Osteoblast (primary cell): ENCODE measurements around the gene TKT. TPM values are rescaled to one million over a fixed set of nuclear protein-coding genes. Genes with fewer than 3 reads are reported as not detected.

Experiments used
- DNase-seq: peaks from one replicate; pipeline ENCODE4 v3.0.0; 2011; ENCODE audit warnings: low spot score, mixed read lengths; ENCODE audit not compliant: insufficient read length; ENCODE audit errors: missing footprints
- H2AFZ ChIP-seq: 2 replicates; pipeline ENCODE4 v1.6.0; 2011; ENCODE audit warnings: mild to moderate bottlenecking, low read length
- H3K27ac ChIP-seq: 2 replicates; pipeline ENCODE4 v1.5.1; 2011; ENCODE audit warnings: mild to moderate bottlenecking, low read depth, low read length, moderate library complexity
- H3K27me3 ChIP-seq: 2 replicates; pipeline ENCODE4 v1.6.0; 2012; ENCODE audit warnings: mild to moderate bottlenecking, control low read depth, inconsistent platforms, low read length, moderate library complexity; ENCODE audit not compliant: insufficient read depth
- H3K36me3 ChIP-seq: 2 replicates; pipeline ENCODE4 v1.5.1; 2011; ENCODE audit warnings: mild to moderate bottlenecking, low read length, control low read depth, moderate library complexity; ENCODE audit not compliant: insufficient read depth
- H3K4me1 ChIP-seq: 2 replicates; pipeline ENCODE4 v1.5.1; 2011; ENCODE audit warnings: mild to moderate bottlenecking, low read length, control low read depth, moderate library complexity; ENCODE audit not compliant: insufficient read depth
- H3K4me2 ChIP-seq: 2 replicates; pipeline ENCODE4 v1.6.0; 2011; ENCODE audit warnings: mild to moderate bottlenecking, low read length; ENCODE audit not compliant: insufficient read depth
- H3K4me3 ChIP-seq: fragments of 200-600 bp; sonication (generic); 3 replicates; pipeline ENCODE4 v1.5.1; 2012; ENCODE audit warnings: mild to moderate bottlenecking, low read length, inconsistent platforms; ENCODE audit not compliant: insufficient read depth
- H3K79me2 ChIP-seq: 2 replicates; pipeline ENCODE4 v1.6.0; 2012; ENCODE audit warnings: mild to moderate bottlenecking, low read length, control low read depth, inconsistent platforms; ENCODE audit not compliant: insufficient read depth
- H3K9me3 ChIP-seq: 2 replicates; pipeline ENCODE4 v1.5.1; 2011; ENCODE audit warnings: low read depth, low read length, control low read depth
- H4K20me1 ChIP-seq: 2 replicates; pipeline ENCODE4 v1.6.0; 2012; ENCODE audit warnings: mild to moderate bottlenecking, low read length, control low read depth; ENCODE audit not compliant: insufficient read depth
- CTCF ChIP-seq: IDR thresholded peaks from 2 replicates; pipeline ENCODE4 v1.5.1; 2011; ENCODE audit warnings: mild to moderate bottlenecking, low read depth, low read length, moderate library complexity; ENCODE audit errors: extremely low read depth
- total RNA-seq: library from RNA; depleted of rRNA; stranded (reverse); fragments of >200 nt; gene quantifications from 2 replicates; pipeline ENCODE4 v1.2.3, GENCODE V29; 2012

The TKT gene
- total RNA-seq, 1 donor, result 453 TPM

GRCh38 chr3:53234841-53235232 is 21.0 kb downstream of the TKT start:
- Histone ChIP-seq H4K20me1 (peaks cover 8% of the 10 kb centered on the region), H3K9me3 (no peaks in the 10 kb centered on the region), H3K4me3 (no peak overlapping the region), H3K36me3 (peaks cover 90% of the 10 kb centered on the region), H3K27me3 (no peaks in the 10 kb centered on the region), H3K4me2 (no peak overlapping the region), H3K79me2 (peaks cover 61% of the 10 kb centered on the region), H3K4me1 (peaks cover 37% of the 10 kb centered on the region), H3K27ac (peak overlapping the region; percentile 31), H2AFZ (no peak overlapping the region)
- no peak for TF ChIP-seq CTCF
- DNase-seq, result no peak

- no peak for TF ChIP-seq CTCF
- Histone ChIP-seq H3K4me3 (no peak overlapping the region), H3K79me2 (peaks cover 56% of the 10 kb centered on the region), H3K9me3 (no peaks in the 10 kb centered on the region), H2AFZ (no peak overlapping the region), H3K36me3 (peaks cover 90% of the 10 kb centered on the region), H3K4me1 (peaks cover 37% of the 10 kb centered on the region), H3K4me2 (no peak overlapping the region), H3K27me3 (no peaks in the 10 kb centered on the region), H4K20me1 (peaks cover 8% of the 10 kb centered on the region), H3K27ac (peak overlapping the region; percentile 31)
- DNase-seq, result peak; percentile 79
Measured at GRCh38 chr3:53234130-53234840, 21.5 kb downstream of the TKT start.

- peaks cover 94% of the 10 kb centered on the region for H3K36me3 ChIP-seq
Measured at GRCh38 chr3:53232641-53233377, 23.0 kb downstream of the TKT start.

More at GRCh38 chr3:53232641-53233377, 23.0 kb downstream of the TKT start:
- Histone ChIP-seq H3K4me3 (no peak overlapping the region), H3K4me2 (no peak overlapping the region), H3K27me3 (no peaks in the 10 kb centered on the region), H4K20me1 (peaks cover 10% of the 10 kb centered on the region), H3K79me2 (peaks cover 49% of the 10 kb centered on the region), H3K4me1 (peaks cover 23% of the 10 kb centered on the region), H3K9me3 (no peaks in the 10 kb centered on the region), H2AFZ (no peak overlapping the region), H3K27ac (peak overlapping the region; percentile 31)
- no peak for TF ChIP-seq CTCF
- DNase-seq, result no peak
